ENCODE data around the gene LDLRAP1.

DNA sequence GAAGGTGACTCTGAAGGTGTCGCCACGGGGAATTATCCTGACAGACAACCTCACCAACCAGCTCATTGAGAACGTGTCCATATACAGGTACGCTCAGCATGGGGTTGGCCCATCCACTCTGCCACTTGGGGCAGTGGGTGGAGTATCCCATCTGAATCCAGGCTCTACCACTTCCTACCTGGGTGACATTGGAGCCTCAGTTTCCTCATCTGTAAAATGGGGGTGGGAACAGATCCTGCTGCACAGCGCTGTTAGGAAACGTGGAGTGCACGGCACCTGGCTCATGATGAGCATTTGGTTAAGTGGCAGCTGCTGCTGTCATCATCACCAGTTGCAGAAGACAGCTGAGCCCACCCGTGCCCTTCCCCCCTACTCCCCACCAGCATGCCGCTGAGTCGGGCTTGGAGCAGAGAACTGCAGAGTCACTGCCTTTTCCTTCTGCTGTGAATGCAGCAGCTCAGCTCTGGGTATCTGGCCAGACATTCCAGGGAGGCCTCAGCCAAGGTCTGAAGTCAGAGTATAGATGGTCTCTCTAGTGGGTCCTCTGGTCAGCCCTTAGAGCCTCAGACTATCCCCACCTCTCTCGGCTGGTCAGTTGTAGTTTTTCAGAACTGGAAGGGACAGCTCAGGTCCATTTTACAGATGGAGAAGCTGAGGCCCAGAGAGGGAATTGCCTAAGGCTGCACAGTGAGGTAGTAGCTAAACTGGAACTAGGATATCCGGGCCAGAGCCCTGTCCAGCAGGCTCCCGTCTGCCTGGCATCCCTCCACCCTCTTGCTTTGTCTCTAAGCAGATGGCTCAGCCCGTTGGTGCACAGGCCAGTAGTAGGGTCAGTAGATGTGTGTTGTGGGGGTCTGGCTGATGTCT is 11.7 kb downstream of the LDLRAP1 start:
- TF ChIP-seq CTCF (IDR thresholded peaks at IDR 0.05) (no peak), POLR2A (IDR thresholded peaks at IDR 0.05) (no peak)
